Central memory CD8-positive, alpha-beta T cell (primary cell): ENCODE results near the gene HOXD12.

Experiments
- ATAC-seq: fragments of 150-1000 bp; cut with Tn5 transposase; replicated peaks from 2 replicates; pipeline ENCODE4 v1.10.0; 2022; ENCODE audit warnings: mild to moderate bottlenecking, moderate FRiP score, moderate number of reproducible peaks; ENCODE audit not compliant: poor library complexity, severe bottlenecking; ENCODE audit errors: extremely low read depth
- DNase-seq, 2 donors: peaks; one replicate each; pipeline ENCODE4 v3.0.0; 2021; ENCODE audit warnings: low spot score in 2 of 2
- H3K27ac Mint-ChIP-seq: one replicate; pipeline ENCODE4 v1.8.0; 2022; ENCODE audit warnings: low read depth, mild to moderate bottlenecking, moderate library complexity, mixed read lengths
- H3K27me3 Mint-ChIP-seq: one replicate; pipeline ENCODE4 v1.8.0; 2022; ENCODE audit warnings: mixed read lengths
- H3K36me3 Mint-ChIP-seq: one replicate; pipeline ENCODE4 v1.8.0; 2022; ENCODE audit warnings: mild to moderate bottlenecking, moderate library complexity, mixed read lengths; ENCODE audit not compliant: insufficient read depth
- H3K4me1 Mint-ChIP-seq: one replicate; pipeline ENCODE4 v1.8.0; 2022; ENCODE audit warnings: mixed read lengths
- H3K4me3 Mint-ChIP-seq: one replicate; pipeline ENCODE4 v1.8.0; 2022; ENCODE audit warnings: mild to moderate bottlenecking, moderate library complexity, mixed read lengths
- H3K9me3 Mint-ChIP-seq: one replicate; pipeline ENCODE4 v1.8.0; 2022; ENCODE audit warnings: mixed read lengths

Gene HOXD12

DNA sequence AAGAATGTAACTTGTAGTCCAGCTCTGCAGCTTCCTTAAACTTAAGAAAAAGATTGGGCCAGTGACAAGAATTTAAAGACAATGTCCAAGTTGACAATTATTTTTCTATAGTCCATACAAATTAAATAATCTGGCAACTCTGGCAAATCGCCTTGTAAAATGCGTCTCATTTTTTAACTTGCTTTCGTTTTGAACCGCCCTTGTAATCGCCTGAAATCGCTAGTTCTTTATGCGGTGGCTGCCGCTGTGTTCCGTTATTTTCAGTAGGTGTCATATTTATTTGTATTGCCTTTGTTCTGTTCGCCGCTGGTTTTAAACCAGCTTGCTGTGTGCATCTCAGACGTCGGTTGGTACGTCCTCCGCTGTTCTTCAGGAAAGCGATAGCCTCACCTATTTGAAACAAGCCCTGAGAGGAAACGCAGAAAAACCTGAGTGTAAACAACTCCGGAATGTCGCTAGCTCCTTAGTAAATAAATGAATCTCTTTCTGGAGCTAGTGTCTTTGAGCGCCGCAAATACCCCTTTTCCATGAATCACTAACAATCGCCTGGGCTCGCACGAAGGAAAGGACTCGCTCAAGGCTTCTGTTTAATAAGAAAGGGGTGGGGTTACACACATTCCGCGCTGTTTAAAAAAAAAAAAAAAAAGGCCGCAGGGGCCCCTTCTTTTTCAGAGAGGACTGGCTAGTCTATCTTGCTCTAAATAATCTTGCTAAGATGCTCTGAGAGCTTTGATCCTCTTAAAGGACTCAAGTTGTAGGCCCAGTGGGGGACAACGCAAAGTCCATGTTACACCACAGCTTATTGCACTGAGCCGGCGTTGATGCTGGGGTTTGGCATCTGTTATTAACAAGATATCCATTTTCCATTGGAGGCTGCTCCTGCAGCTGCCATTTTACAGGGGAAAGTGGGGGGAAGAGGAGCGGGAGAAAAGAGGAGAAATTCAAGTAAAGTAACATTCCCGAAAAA is 32.9 kb downstream of the HOXD12 start:
- H3K4me1 Mint-ChIP-seq = peaks cover 39% of the 10 kb centered on the region
- peak; percentile 33 for ATAC-seq
- no peaks in the 10 kb centered on the region for H3K9me3 Mint-ChIP-seq
- H3K36me3 Mint-ChIP-seq = peaks cover 30% of the 10 kb centered on the region
- H3K27me3 Mint-ChIP-seq = peaks cover 90% of the 10 kb centered on the region
- H3K4me3 Mint-ChIP-seq = peak overlapping the region; percentile 72
- no peak overlapping the region for H3K27ac Mint-ChIP-seq
- DNase-seq = no peak

DNA sequence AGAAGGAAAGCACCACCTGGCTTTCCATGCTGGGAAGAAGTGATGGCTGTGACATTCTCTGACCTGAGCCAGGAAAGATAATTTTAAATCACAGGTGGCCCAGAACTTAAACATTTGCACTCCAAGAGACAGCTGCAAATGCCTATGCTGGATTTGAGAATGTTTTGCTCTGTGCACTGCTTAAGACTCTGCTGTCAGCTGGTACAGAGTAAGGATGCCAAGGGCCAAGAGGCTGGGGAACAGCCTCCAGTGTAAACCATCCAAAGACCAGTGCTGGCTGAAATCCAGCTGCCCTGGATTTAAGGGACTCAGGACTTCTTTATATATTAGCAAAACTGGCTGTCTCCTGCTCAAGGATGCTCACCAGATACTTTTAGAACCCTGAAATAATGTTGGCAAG is 33.8 kb downstream of the HOXD12 start:
- Mint-ChIP-seq H3K36me3 (peaks cover 24% of the 10 kb centered on the region), H3K4me1 (peaks cover 32% of the 10 kb centered on the region), H3K9me3 (no peaks in the 10 kb centered on the region), H3K27me3 (peaks cover 90% of the 10 kb centered on the region), H3K4me3 (no peak overlapping the region), H3K27ac (no peak overlapping the region)
- ATAC-seq = no peak
- no peak for DNase-seq

DNA sequence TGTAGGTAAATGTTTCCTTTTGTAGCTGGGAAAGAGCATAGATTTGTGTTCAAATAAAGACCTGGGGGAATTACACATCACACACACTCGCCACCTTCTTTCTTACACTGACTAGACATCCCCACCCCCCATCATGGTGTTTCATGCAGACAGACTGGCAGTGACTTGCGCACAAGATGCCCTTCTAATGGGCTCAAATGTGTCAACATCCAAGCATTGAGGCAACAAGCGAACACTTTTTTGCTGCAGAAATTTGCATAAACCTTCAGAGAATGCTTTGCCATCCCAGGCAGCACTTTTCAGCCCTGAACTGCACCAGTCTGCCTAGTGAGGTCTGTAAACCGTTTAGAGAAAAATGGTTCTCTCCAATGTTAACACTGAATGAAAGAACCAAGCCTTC is 34.4 kb downstream of the HOXD12 start:
- no peak for ATAC-seq
- H3K4me3 Mint-ChIP-seq = no peak overlapping the region
- H3K27ac Mint-ChIP-seq = no peak overlapping the region
- H3K27me3 Mint-ChIP-seq = peaks cover 90% of the 10 kb centered on the region
- H3K36me3 Mint-ChIP-seq = peaks cover 23% of the 10 kb centered on the region
- DNase-seq = no peak
- H3K4me1 Mint-ChIP-seq = peaks cover 30% of the 10 kb centered on the region
- H3K9me3 Mint-ChIP-seq = no peaks in the 10 kb centered on the region

DNA sequence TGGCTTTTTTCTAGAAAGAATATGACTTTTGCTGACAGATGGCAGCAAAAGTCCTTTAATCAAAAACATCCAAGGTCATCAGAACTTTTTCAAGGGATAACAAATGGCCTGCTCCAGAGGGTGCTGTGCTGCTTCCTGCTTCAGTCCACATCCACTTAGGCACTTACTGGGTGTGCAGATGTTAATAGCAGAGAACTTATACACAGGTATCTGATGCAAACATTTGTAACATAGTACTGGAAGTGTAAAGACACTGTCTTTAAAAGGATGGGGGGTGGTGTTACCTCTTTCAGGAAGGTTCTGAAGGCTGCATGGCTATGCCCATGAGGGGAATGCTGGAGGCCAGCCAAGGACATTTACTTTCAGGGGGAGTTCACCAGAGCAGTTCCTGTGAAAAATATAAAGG is 35.4 kb downstream of the HOXD12 start:
- Mint-ChIP-seq H3K9me3 (no peaks in the 10 kb centered on the region), H3K27ac (no peak overlapping the region), H3K36me3 (peaks cover 22% of the 10 kb centered on the region), H3K4me1 (peaks cover 28% of the 10 kb centered on the region), H3K27me3 (peaks cover 95% of the 10 kb centered on the region), H3K4me3 (peak overlapping the region; percentile 35)
- no peak for DNase-seq
- no peak for ATAC-seq

GRCh38 chr2:176136374-176137251 is 37.0 kb downstream of the HOXD12 start:
- DNase-seq = no peak
- H3K9me3 Mint-ChIP-seq = no peaks in the 10 kb centered on the region
- no peak overlapping the region for H3K4me3 Mint-ChIP-seq

DNA sequence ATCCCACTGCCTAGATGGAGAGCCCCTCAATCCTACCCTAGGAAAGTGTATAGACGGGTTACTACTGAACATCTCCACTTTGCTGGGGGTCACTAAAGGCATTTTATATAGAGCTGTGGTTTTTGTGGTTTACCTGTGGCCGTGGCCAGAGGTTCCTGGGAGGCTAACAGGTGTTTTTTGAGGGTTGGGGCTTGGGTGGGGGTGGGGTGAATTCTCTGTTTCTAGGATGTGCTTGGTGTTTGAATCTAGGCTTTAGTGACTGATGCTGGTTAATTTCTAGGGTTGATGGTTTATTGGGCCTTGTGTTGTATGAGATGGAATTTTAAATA is 37.6 kb downstream of the HOXD12 start:
- Mint-ChIP-seq H3K4me1 (peaks cover 24% of the 10 kb centered on the region), H3K27ac (no peak overlapping the region), H3K9me3 (no peaks in the 10 kb centered on the region), H3K4me3 (no peak overlapping the region), H3K36me3 (peaks cover 10% of the 10 kb centered on the region), H3K27me3 (peaks cover 91% of the 10 kb centered on the region)
- ATAC-seq (no peak), DNase-seq (no peak)

More at GRCh38 chr2:176136374-176137251, 37.0 kb downstream of the HOXD12 start:
- H3K36me3 Mint-ChIP-seq = peaks cover 11% of the 10 kb centered on the region
- no peak overlapping the region for H3K27ac Mint-ChIP-seq
- H3K4me1 Mint-ChIP-seq = peaks cover 26% of the 10 kb centered on the region
- no peak for ATAC-seq
- peaks cover 91% of the 10 kb centered on the region for H3K27me3 Mint-ChIP-seq

DNA sequence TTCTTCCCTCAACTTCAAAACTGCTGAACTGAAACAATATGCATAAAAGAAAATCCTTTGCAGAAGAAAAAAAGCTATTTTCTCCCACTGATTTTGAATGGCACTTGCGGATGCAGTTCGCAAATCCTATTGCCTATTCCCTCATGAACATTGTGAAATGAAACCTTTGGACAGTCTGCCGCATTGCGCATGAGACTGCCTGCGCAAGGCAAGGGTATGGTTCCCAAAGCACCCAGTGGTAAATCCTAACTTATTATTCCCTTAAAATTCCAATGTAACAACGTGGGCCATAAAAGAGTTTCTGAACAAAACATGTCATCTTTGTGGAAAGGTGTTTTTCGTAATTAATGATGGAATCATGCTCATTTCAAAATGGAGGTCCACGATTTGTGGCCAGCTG is 38.3 kb downstream of the HOXD12 start:
- Mint-ChIP-seq H3K36me3 (peaks cover 7% of the 10 kb centered on the region), H3K9me3 (no peaks in the 10 kb centered on the region), H3K27ac (no peak overlapping the region), H3K27me3 (peaks cover 91% of the 10 kb centered on the region), H3K4me3 (no peak overlapping the region), H3K4me1 (peaks cover 20% of the 10 kb centered on the region)
- no peak for DNase-seq
- ATAC-seq = no peak

- Mint-ChIP-seq H3K27me3 (peaks cover 91% of the 10 kb centered on the region), H3K4me1 (peaks cover 20% of the 10 kb centered on the region), H3K4me3 (no peak overlapping the region), H3K27ac (no peak overlapping the region), H3K9me3 (no peaks in the 10 kb centered on the region), H3K36me3 (peaks cover 7% of the 10 kb centered on the region)
- DNase-seq (no peak), ATAC-seq (no peak)
Measured at GRCh38 chr2:176138526-176138922, 38.9 kb downstream of the HOXD12 start.

DNA sequence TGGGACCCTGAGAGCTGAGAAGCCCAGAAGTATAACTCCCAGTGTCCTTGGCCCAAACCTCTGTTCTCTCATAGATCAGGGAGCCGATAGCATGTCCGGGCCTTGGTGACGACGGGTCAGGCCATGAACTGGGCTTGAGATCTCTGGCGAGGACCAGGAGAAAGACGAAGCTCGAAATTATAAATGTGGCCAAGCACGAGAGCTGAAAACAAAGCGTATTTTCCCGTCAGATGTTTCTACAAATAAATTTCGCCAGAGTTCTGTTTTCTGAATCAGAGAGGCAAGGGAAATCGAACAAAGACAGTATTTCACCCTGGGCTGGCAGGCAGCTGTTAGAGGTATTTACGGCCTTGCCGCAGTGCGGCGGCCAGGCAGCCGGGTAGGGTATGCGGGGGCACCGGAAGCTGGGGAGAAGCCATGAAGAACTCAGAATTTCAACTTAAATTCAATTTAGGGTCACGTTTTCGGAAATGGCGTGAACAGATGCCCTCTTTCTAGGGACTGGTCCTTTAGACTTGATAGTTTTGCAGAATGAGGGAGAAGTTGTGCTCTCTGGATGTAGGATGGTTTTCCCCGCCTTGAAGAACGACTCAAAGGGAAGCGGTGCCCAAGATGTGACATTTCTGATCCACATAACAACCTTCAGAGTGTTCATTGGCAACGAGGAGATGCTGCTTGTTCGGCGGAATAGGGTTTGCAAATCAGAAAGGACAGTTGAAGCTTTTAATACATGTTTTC is 39.5 kb downstream of the HOXD12 start:
- Mint-ChIP-seq H3K4me1 (peaks cover 20% of the 10 kb centered on the region), H3K27ac (no peak overlapping the region), H3K36me3 (peaks cover 7% of the 10 kb centered on the region), H3K4me3 (no peak overlapping the region), H3K27me3 (peaks cover 91% of the 10 kb centered on the region), H3K9me3 (no peaks in the 10 kb centered on the region)
- DNase-seq = no peak
- no peak for ATAC-seq

DNA sequence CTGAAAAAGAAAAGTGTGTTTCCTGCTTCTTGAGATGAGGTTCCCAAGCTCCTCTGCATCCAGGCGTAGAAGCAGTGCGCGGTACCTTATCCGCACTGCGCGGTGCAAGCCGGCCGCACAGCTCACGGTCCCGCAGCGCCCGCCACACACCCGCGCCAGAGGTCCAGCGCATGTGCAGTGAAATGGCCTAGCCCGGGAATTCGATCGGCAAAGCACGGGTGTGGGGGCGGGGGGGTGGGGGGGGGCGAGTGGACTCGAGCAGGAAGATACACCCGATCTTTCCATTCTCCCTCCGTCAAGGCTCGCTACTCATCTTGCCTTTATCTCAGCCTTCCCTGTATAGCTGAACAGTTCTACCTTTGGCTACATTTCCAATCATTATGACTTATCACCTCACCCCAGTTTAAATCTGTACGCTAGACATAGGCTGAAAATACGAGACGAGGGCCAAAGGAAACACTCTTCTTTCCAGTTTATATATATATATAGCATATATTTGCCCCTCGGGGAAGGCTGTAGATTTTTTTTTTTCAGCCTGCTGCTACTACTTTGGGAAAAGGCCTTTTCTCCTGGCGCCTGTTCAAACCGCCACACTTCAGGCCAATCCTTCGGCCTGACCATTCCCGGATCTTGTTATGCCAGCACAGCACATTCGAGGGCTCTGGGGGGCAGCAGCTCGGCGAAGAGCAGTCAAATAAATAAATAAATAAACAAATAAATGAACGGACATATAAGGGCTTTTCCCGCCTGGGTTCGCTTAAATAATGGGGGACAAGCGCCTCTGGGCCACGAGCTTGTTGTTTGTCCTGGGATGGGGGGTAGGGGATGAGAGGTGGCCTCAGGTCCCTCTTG is 40.3 kb downstream of the HOXD12 start:
- no peak for DNase-seq
- no peak for ATAC-seq
- H3K4me1 Mint-ChIP-seq = peaks cover 20% of the 10 kb centered on the region
- no peak overlapping the region for H3K4me3 Mint-ChIP-seq
- no peak overlapping the region for H3K27ac Mint-ChIP-seq
- no peaks in the 10 kb centered on the region for H3K9me3 Mint-ChIP-seq
- H3K27me3 Mint-ChIP-seq = peaks cover 92% of the 10 kb centered on the region
- H3K36me3 Mint-ChIP-seq = peaks cover 7% of the 10 kb centered on the region

- DNase-seq = peak; percentile 52 to 54
- peak; percentile 81 for ATAC-seq
- peaks cover 14% of the 10 kb centered on the region for H3K4me1 Mint-ChIP-seq
- no peak overlapping the region for H3K27ac Mint-ChIP-seq
- peaks cover 92% of the 10 kb centered on the region for H3K27me3 Mint-ChIP-seq
- no peaks in the 10 kb centered on the region for H3K9me3 Mint-ChIP-seq
- peaks cover 5% of the 10 kb centered on the region for H3K36me3 Mint-ChIP-seq
- H3K4me3 Mint-ChIP-seq = peak overlapping the region; percentile 26
Measured at GRCh38 chr2:176140513-176141317, 41.1 kb downstream of the HOXD12 start.
